ENCODE measurements around the gene LLGL1. TPM values are rescaled to one million over a fixed set of nuclear protein-coding genes. Genes with fewer than 3 reads are reported as not detected.

The LLGL1 gene
- 3.1 and 3.5 TPM in 2 replicates for total RNA-seq (2013; cell fraction: nucleolus; rRNA removed)
- total RNA-seq (2014; rRNA removed) (5.9 and 7.8 TPM in 2 replicates), total RNA-seq (2014; rRNA removed; fragmentation: Illumina TruSeq; extraction: Trizol) (1.9 and 3.0 TPM in 2 replicates), total RNA-seq (2021) (8.8 and 9.2 TPM in 2 replicates), polyA plus RNA-seq (2011; rRNA removed) (1.5 and 3.7 TPM in 2 replicates), polyA plus RNA-seq (2014; fragmentation: Illumina TruSeq; extraction: Trizol) (0.70 and 2.0 TPM in 2 replicates), polyA plus RNA-seq (2014; fragmentation: Nextera tagmentation; extraction: Ambion mirVana) (under 1 TPM; 0.02 TPM), polyA plus RNA-seq (2014; rRNA removed) (8.7 and 9.8 TPM in 2 replicates), polyA plus RNA-seq (2016; fragmentation: Nextera tagmentation; extraction: Ambion mirVana) (1 to 10 TPM in 1 of 2 experiments, under 1 TPM in 1; 0.82 to 1.3 TPM), polyA minus RNA-seq (2011; rRNA and poly(A)+ RNA removed) (3.9 and 8.6 TPM in 2 replicates), Bru-seq, nascent RNA (percentile 38 among the genes with signal in this experiment), BruChase-seq, experiment 1, labeled RNA remaining after a 6-hour chase (percentile 42 among the genes with signal in this experiment), BruChase-seq, experiment 2, labeled RNA remaining after a 2-hour chase (percentile 42 among the genes with signal in this experiment)
- polyA plus RNA-seq (2011; ENCODE audit: low read depth), result 1.3 TPM
- polyA plus RNA-seq (2011; cell fraction: cytosol; rRNA removed), result 6.0 and 9.3 TPM in 2 replicates
- 6.7 and 10.5 TPM in 2 replicates for polyA plus RNA-seq (2011; cell fraction: nucleus; rRNA removed)
- polyA plus RNA-seq (2012), result 2.8 and 3.0 TPM in 2 replicates
- 3.6 and 4.1 TPM in 2 replicates for polyA minus RNA-seq (2011; cell fraction: cytosol; rRNA and poly(A)+ RNA removed)
- 1.9 and 3.4 TPM in 2 replicates for polyA minus RNA-seq (2011; cell fraction: nucleus; rRNA and poly(A)+ RNA removed)
- long read RNA-seq, experiment 1, result 0 reads
- long read RNA-seq, experiment 2, result 0 reads

DNA sequence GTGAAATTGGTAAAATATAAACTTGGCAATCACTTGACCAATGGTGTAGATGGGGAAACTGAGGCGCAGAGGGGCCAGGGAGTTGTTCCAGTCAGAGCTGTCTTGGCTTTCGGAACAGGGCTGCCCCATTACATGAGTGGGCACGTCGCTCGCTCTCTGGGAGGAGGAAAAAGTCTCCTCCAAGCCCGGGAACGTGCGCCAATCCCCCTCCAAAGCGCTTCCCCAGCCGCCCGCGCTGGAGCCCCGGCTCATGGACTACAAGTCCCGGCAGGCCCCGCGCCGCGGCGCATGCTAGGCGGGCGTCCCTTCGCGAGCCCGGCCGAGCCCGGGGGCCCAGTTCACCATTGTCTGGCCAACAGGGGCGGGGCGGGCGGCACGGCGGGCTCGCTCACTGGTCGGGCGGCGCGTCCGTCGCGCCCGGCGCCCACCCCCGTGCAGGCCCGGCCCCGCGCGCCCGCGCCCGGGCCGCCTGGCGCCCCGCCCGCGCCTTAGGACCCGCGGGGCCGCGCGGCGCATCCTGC is at the start of gene LLGL1:
TSS of gene LLGL1 (plus strand) at position 515 of the 521 bp plus-strand sequence. CDS start 48 bp downstream, outside the sequence.
- ChIA-PET CTCF (no interaction called here), RAD21 (ENCODE audit: unreplicated experiment) (interaction anchor here (0.6 kb wide), 1 partner anchor 192 kb away, joined by 5 read pairs; no protein-coding TSS in a partner anchor), POLR2A (interaction anchor here (0.9 kb wide), 1 partner anchor 34 kb away, joined by 4 read pairs; no protein-coding TSS in a partner anchor), SMC1A (ENCODE audit: uncharacterized antibody, unreplicated experiment) (no interaction called here)
- Histone ChIP-seq H3K36me3 (ENCODE audit: control insufficient read depth in 2 of 2, insufficient read depth in 2 of 2, low read length in 1 of 2) (no peaks in the 10 kb centered on the region), H4K20me1 (ENCODE audit: control insufficient read depth, insufficient read depth) (no peaks in the 10 kb centered on the region), H3K9ac (ENCODE audit: control insufficient read depth, insufficient read depth, low read length) (peak within 1 kb of the TSS; percentile 67), H3K27ac (ENCODE audit: control insufficient read depth, insufficient read depth) (no peak within 1 kb of the TSS), H3K79me2 (ENCODE audit: control insufficient read depth, insufficient read depth, low read length) (no peaks in the 10 kb centered on the region), H3K4me2 (ENCODE audit: control insufficient read depth, insufficient read depth) (peak within 1 kb of the TSS; percentile 67), H3K9me3 (replicated peaks; ENCODE audit: control insufficient read depth, insufficient read depth, low read length) (no peaks in the 10 kb centered on the region), H3K27me3 (replicated peaks in 1 of 2; ENCODE audit: control insufficient read depth in 2 of 2, insufficient read depth in 2 of 2, low read length in 1 of 2) (no peaks in the 10 kb centered on the region), H2AFZ (ENCODE audit: control insufficient read depth, low read depth, low read length) (peak within 1 kb of the TSS; percentile 91), H3K4me1 (ENCODE audit: control insufficient read depth, insufficient read depth, low read length) (peaks cover 10% of the 10 kb centered on the region), H3K4me3 (peak within 1 kb of the TSS; percentile 67)
- 2% methylated on average over 60 of the region's 60 CpGs for WGBS (ENCODE audit: insufficient coverage, insufficient replicate concordance, low lambda C conversion rate, missing lambda C conversion rate)
- in situ Hi-C loops (cut with MboI), result no loop called here
- BruUV-seq (replicated peaks), result no TSS peak
- peak; percentile 97 for ATAC-seq
- no peak for FAIRE-seq
- intact Hi-C loops (cut with micrococcal nuclease; ENCODE audit: unreplicated experiment), result loop anchor here (5.0 kb wide), 1 partner anchor 43 kb away; the partner anchor contains the start of gene ALKBH5
- DNase-seq (ENCODE audit: low read depth, low spot score), result peak; percentile 34
- TF ChIP-seq ZBED1 (IDR thresholded peaks at IDR 0.05; ENCODE audit: borderline replicate concordance) (no peak), STAT1 (conservative IDR thresholded peaks at IDR 0.05) (no peak), RUNX3 (IDR thresholded peaks at IDR 0.05; ENCODE audit: low read length) (no peak), SUZ12 (IDR thresholded peaks at IDR 0.05; ENCODE audit: unreplicated experiment) (no peak), NR2C1 (IDR thresholded peaks at IDR 0.05) (no peak), CHD1 (IDR thresholded peaks at IDR 0.05; ENCODE audit: low read depth, low read length) (no peak), DPF2 (IDR thresholded peaks at IDR 0.05) (peak; percentile 32; the same call in 1 of the 2 replicates)
- TF ChIP-seq, protein P1, sequence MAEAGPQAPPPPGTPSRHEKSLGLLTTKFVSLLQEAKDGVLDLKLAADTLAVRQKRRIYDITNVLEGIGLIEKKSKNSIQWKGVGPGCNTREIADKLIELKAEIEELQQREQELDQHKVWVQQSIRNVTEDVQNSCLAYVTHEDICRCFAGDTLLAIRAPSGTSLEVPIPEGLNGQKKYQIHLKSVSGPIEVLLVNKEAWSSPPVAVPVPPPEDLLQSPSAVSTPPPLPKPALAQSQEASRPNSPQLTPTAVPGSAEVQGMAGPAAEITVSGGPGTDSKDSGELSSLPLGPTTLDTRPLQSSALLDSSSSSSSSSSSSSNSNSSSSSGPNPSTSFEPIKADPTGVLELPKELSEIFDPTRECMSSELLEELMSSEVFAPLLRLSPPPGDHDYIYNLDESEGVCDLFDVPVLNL (IDR thresholded peaks at IDR 0.05; ENCODE audit: low read depth, low read length), result 0 out of 2 replicates have a peak, but pooled peaks have one; percentile 29
- TF ChIP-seq, protein P2, sequence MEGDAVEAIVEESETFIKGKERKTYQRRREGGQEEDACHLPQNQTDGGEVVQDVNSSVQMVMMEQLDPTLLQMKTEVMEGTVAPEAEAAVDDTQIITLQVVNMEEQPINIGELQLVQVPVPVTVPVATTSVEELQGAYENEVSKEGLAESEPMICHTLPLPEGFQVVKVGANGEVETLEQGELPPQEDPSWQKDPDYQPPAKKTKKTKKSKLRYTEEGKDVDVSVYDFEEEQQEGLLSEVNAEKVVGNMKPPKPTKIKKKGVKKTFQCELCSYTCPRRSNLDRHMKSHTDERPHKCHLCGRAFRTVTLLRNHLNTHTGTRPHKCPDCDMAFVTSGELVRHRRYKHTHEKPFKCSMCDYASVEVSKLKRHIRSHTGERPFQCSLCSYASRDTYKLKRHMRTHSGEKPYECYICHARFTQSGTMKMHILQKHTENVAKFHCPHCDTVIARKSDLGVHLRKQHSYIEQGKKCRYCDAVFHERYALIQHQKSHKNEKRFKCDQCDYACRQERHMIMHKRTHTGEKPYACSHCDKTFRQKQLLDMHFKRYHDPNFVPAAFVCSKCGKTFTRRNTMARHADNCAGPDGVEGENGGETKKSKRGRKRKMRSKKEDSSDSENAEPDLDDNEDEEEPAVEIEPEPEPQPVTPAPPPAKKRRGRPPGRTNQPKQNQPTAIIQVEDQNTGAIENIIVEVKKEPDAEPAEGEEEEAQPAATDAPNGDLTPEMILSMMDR (IDR thresholded peaks at IDR 0.05 in 2 of 3, conservative IDR thresholded peaks at IDR 0.05 in 1 of 3; ENCODE audit: control insufficient read depth in 2 of 3, extremely low read depth in 1 of 3, insufficient read depth in 1 of 3, low read depth in 3 of 3, low read length in 3 of 3), result no peak
- TF ChIP-seq, protein P3, sequence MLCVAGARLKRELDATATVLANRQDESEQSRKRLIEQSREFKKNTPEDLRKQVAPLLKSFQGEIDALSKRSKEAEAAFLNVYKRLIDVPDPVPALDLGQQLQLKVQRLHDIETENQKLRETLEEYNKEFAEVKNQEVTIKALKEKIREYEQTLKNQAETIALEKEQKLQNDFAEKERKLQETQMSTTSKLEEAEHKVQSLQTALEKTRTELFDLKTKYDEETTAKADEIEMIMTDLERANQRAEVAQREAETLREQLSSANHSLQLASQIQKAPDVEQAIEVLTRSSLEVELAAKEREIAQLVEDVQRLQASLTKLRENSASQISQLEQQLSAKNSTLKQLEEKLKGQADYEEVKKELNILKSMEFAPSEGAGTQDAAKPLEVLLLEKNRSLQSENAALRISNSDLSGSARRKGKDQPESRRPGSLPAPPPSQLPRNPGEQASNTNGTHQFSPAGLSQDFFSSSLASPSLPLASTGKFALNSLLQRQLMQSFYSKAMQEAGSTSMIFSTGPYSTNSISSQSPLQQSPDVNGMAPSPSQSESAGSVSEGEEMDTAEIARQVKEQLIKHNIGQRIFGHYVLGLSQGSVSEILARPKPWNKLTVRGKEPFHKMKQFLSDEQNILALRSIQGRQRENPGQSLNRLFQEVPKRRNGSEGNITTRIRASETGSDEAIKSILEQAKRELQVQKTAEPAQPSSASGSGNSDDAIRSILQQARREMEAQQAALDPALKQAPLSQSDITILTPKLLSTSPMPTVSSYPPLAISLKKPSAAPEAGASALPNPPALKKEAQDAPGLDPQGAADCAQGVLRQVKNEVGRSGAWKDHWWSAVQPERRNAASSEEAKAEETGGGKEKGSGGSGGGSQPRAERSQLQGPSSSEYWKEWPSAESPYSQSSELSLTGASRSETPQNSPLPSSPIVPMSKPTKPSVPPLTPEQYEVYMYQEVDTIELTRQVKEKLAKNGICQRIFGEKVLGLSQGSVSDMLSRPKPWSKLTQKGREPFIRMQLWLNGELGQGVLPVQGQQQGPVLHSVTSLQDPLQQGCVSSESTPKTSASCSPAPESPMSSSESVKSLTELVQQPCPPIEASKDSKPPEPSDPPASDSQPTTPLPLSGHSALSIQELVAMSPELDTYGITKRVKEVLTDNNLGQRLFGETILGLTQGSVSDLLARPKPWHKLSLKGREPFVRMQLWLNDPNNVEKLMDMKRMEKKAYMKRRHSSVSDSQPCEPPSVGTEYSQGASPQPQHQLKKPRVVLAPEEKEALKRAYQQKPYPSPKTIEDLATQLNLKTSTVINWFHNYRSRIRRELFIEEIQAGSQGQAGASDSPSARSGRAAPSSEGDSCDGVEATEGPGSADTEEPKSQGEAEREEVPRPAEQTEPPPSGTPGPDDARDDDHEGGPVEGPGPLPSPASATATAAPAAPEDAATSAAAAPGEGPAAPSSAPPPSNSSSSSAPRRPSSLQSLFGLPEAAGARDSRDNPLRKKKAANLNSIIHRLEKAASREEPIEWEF (IDR thresholded peaks at IDR 0.05; ENCODE audit: insufficient replicate concordance, low read depth, low read length), result no peak

Measured in GM12878 (cell line).